Measurements from ENCODE around the gene SLCO6A1. TPM values are rescaled to one million over a fixed set of nuclear protein-coding genes. Genes with fewer than 3 reads are reported as not detected.

Gene SLCO6A1
- total and polyA plus RNA-seq, 10 donors, result not detected

- no peak overlapping the region for H3K4me3 ChIP-seq
- intact Hi-C loops (cut with DNase I; ENCODE audit: low total_unique reads), result no loop called here
- H3K4me1 ChIP-seq, result peaks cover 0 to 7% (median 0%) of the 10 kb centered on the region in 6 donors
- no peaks in the 10 kb centered on the region for H3K27me3 ChIP-seq (replicated peaks in 1 of 7)
- no peaks in the 10 kb centered on the region for H3K36me3 ChIP-seq
- DNase-seq, result no peak
- peak in 2 of 11 experiments; percentile 22 to 39 for TF ChIP-seq CTCF (IDR thresholded peaks at IDR 0.05 in 8 of 11, conservative IDR thresholded peaks at IDR 0.05 in 3 of 11)
- TF ChIP-seq POLR2AphosphoS5 (IDR thresholded peaks at IDR 0.05), result no peak
- no peak for TF ChIP-seq POLR2A (IDR thresholded peaks at IDR 0.05)
- H3K27ac ChIP-seq, result no peak overlapping the region
- peaks cover 0 to 2% (median 0%) of the 10 kb centered on the region in 8 donors for H3K9me3 ChIP-seq
Observed at GRCh38 chr5:102536323-102536928, 37.6 kb upstream of the SLCO6A1 start.

GRCh38 chr5:102532123-102532522 lies 33.3 kb upstream of the SLCO6A1 start:
- Histone ChIP-seq H3K9me3 (no peaks in the 10 kb centered on the region), H3K27ac (no peak overlapping the region), H3K4me1 (peaks cover 0 to 12% (median 3%) of the 10 kb centered on the region in 6 donors), H3K36me3 (no peaks in the 10 kb centered on the region), H3K27me3 (replicated peaks in 1 of 7) (no peaks in the 10 kb centered on the region), H3K4me3 (no peak overlapping the region)
- DNase-seq, result no peak
- intact Hi-C loops (cut with DNase I; ENCODE audit: low total_unique reads), result no loop called here
- WGBS, 5 donors, result 74 to 93% (median 78%) methylated on average over 4 of the region's 4 CpGs
- TF ChIP-seq CTCF (IDR thresholded peaks at IDR 0.05 in 8 of 11, conservative IDR thresholded peaks at IDR 0.05 in 3 of 11), result no peak
- TF ChIP-seq POLR2AphosphoS5 (IDR thresholded peaks at IDR 0.05), result no peak
- no peak for TF ChIP-seq POLR2A (IDR thresholded peaks at IDR 0.05)

GRCh38 chr5:102531506-102531905 lies 32.7 kb upstream of the SLCO6A1 start:
- Histone ChIP-seq H3K4me1 (peaks cover 0 to 12% (median 3%) of the 10 kb centered on the region in 6 donors), H3K4me3 (no peak overlapping the region), H3K27ac (peak overlapping the region in 3 of 8 donors; percentile 0 to 39 (median 10)), H3K9me3 (no peaks in the 10 kb centered on the region), H3K36me3 (no peaks in the 10 kb centered on the region), H3K27me3 (replicated peaks in 1 of 7) (no peaks in the 10 kb centered on the region)
- intact Hi-C loops (cut with DNase I; ENCODE audit: low total_unique reads), result no loop called here
- WGBS, 5 donors, result 51 to 67% (median 60%) methylated on average over 1 of the region's 1 CpG
- no peak for DNase-seq
- no peak for TF ChIP-seq POLR2A (IDR thresholded peaks at IDR 0.05)
- TF ChIP-seq POLR2AphosphoS5 (IDR thresholded peaks at IDR 0.05), result no peak
- no peak for TF ChIP-seq CTCF (IDR thresholded peaks at IDR 0.05 in 8 of 11, conservative IDR thresholded peaks at IDR 0.05 in 3 of 11)

GRCh38 chr5:102529447-102529846 lies 30.6 kb upstream of the SLCO6A1 start:
- WGBS, 5 donors, result 83 to 92% (median 86%) methylated on average over 4 of the region's 4 CpGs
- Histone ChIP-seq H3K9me3 (peaks cover 0 to 3% (median 0%) of the 10 kb centered on the region in 8 donors), H3K27ac (no peak overlapping the region), H3K4me1 (peaks cover 0 to 12% (median 3%) of the 10 kb centered on the region in 6 donors), H3K27me3 (replicated peaks in 1 of 7) (no peaks in the 10 kb centered on the region), H3K4me3 (no peak overlapping the region), H3K36me3 (no peaks in the 10 kb centered on the region)
- DNase-seq, result no peak
- intact Hi-C loops (cut with DNase I; ENCODE audit: low total_unique reads), result no loop called here
- TF ChIP-seq CTCF (IDR thresholded peaks at IDR 0.05 in 8 of 11, conservative IDR thresholded peaks at IDR 0.05 in 3 of 11) (no peak), POLR2AphosphoS5 (IDR thresholded peaks at IDR 0.05) (no peak), POLR2A (IDR thresholded peaks at IDR 0.05) (no peak)

All from spleen (tissue), 11 donors.